HG03045 (cell line): Measurements from ENCODE around the gene LTN1.
"Not testable (repeated sequence)": the region's sequence is repeated elsewhere in the genome, so short reads cannot be mapped to it uniquely, and the experiment has no call there.

Source experiments
- ATAC-seq: cut with Tn5 transposase; IDR thresholded peaks from one replicate; pipeline ENCODE4 v1.9.1; 2021; ENCODE audit warnings: mild to moderate bottlenecking, moderate library complexity; ENCODE audit not compliant: unreplicated experiment

Gene LTN1

DNA sequence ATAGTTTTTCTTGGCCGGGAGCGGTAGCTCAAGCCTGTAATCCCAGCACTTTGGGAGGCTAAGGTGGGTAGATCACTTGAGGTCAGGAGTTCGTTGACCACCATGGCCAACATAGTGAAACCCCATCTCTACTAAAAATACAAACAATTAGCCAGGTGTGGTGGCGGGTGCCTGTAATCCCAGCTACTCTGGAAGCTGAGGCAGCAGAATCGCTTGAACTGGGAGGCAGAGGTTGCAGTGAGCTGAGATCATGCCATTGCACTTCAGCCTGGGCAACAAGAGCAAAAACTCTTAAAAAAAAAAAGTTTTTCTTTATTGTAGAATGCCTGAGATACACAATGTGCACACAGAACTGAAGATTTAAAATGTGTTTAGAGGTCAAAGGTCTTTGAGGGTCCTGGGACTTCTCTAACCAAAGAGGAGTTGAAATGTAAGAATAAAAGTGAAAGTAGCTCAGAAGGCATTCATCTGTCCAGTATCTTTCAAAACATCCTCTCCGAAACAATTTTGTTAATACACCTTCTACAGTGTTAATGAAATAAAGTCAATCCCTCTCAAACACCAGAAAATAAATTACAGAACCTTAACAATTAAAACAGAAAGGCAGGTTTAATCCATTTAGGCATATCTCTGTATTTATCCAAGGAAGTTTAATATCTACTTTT lies 60.8 kb downstream of the LTN1 start:
- not testable (repeated sequence) for ATAC-seq

DNA sequence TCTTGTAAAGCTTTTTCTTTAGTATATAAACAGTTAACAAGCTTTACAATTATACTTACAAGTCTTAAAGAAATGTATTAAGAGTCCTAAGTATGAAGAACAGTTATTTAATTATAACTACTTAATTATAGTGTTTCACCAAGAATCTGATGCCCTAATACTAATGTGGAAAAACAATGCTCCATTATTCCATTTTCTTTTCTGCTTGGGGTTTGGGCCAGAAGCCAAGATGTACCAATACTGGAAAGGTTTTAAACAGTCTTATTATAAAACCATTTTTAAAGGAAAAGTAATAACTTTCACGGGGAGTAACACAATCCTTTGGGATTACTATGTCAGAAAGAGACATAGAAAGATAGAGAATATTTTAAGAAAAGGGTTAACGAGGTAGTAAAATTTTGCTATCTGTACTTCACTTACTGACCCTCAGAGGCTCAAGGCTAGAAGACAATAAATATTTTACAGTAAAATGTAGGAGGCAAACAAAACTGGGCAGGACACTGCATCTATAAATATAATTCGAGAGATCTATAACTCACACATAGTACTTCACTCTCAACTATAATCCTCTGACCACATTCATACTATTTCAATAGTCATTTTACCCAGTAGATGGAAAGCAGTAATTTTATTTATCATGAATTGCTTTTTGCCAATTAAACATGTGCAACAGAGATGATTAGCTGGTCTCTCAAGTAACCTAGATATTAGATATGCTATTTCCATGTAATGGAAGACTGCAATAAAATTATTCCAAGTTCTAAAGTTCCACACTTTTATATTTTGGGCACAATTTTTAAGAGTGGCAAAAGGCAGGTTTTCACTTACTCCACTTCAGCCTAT lies 63.9 kb downstream of the LTN1 start:
- no peak for ATAC-seq

DNA sequence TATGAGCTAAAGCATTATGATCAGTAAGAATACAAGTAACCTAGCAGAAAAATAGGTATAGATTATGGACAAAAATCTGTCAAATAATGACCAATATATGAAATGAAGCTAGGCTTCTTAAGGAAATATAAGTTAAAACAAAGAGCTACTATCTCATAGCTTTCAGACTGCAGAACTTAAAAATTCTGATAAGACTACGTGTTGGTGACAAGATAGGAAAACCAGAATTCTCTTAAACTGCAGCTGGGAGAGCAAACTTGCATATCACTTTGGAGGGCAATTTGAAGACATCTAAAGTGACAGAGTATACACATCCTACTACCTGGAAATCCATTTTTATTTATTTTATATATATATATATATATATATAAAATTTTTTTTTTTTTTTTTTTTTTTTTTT lies 65.5 kb downstream of the LTN1 start:
- ATAC-seq: no peak

DNA sequence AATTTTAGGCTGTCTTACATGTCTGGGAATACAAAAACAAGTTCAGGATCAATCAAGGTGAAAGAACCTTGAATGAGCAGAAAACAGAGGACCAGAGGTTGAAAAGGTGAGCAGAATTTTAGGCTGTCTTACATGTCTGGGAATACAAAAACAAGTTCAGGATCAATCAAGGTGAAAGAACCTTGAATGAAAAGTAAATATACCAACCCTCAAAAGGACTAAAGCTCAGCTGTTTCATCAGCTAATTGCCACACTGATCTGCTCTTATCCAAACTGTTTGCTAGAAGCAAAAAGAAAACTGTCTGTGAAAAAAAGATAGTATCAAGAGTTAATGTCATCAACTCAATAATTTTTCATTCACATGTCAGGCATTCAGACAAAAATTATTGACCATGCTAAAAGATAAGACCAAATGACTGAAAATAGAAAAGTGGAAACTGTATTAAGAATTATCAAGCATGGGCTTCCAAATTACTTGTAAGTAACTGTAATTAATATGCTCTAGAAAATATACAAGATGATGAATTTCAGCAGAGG lies 69.2 kb downstream of the LTN1 start:
- ATAC-seq: no peak

DNA sequence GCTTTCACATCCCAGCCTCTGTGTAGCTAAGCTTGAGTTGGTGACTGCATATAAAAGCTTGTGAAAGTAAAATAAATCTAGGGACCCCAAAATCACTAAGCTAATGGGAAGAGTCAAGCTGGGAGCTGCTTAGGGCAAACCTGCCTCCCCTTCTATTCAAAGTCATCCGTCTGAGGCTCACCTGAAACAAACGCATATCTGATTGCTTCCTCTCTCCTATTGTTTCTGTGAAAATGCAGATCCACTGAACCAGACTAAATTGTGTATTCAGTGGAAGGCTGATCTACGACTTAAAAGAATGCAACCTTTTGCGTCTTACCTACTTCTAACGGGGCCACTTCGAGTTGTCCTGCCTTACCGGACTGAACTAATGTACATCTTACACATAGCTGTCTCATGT lies 70.3 kb downstream of the LTN1 start:
- ATAC-seq: no peak

DNA sequence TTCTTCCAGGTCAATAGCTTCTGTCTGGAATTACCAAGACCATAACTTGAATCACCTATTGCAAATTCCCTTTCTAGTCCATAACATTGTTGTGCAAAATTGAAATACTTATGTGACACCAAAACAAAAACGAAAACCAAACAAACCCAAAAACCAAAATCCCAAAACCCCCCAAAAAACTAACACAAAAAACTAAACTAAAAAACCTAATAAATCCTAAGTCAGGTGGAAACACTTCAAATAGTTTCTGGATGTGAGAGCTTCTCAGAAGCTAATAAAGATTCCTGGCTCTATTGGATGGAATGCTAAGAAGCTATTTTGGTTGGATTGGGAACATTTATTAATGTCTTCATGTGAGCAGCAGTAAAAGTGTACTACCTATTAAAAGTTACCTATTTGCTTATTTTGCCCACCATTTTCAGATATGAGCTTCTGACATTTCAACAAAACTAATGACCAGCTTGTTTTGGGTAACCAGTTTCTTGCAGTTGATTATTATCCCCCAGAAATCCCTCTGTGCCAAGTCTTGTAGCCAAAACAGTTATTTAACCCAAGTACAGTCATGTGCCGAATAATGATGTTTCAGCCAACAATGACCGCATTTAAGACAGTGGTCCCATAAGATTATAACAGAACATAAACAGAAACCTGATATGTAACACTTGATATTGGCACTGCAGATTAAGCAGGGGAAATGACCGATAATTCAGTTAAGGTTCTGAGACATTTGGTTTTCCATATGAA lies 76.4 kb downstream of the LTN1 start:
- ATAC-seq: no peak

DNA sequence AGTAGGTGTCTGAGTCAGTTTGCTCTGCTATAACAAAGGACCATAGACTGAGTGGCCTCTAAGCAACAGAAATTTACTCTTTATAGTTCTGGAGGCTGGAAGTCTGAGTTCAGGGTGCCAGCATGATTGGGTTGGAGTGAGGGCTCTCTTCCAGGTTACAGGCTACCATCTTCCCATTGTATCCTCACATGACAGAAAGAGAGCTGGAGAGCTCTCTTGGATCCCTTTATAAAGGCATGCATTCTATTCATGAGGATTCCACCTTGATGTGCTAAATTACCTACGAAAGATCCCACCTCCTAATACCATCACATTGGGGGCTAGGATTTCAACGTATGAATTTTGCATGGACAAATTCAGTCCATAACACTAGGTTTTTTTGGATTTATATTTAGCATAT lies 79.6 kb downstream of the LTN1 start:
- ATAC-seq: no peak

DNA sequence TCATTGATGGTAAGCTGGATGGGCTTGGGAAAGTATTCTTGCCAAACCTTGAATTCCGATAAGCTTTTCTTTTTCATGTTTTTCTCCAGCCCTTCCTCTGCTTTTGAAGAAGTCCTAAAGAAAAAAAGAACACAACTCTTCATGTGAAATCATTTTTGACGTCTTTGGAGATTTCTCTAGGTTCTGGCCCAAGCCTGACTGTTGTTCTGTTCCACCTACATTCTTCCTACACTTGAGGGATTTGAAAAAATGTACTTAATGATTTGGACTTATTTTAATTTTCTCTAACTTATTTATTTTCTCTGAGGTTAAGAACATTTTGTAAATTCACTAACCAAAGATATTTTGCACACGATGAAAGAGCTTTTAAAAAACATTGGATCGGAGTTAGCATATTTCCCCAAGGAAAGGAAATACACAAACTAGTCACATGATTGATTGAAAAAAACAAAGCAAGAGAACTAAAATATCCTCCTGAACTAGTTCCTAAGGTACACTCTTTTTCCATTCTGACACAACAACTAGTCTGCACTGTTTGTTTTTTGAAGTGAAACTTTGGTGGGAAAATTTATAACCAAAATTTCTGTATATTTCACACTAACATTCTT lies 82.3 kb downstream of the LTN1 start:
- no peak for ATAC-seq

DNA sequence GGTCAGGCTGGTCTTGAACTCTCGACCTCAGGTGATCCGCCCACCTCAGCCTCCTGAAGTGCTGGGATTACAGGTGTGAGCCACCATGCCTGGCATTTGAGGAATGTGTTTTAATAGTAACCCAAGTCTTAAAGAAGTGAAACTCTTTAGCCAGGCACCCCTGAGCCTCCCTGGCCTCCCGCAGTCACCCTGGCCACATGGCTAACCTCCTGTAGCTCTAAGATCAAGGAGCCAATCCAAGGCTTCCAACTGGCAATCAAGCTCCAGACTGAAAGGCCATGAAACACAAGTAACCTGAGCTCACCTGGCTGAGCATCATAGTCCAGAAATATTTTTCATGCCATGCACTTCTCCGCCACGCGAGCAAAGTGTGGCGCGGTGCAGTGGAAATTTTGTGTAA lies 84.3 kb downstream of the LTN1 start:
- ATAC-seq: no peak

DNA sequence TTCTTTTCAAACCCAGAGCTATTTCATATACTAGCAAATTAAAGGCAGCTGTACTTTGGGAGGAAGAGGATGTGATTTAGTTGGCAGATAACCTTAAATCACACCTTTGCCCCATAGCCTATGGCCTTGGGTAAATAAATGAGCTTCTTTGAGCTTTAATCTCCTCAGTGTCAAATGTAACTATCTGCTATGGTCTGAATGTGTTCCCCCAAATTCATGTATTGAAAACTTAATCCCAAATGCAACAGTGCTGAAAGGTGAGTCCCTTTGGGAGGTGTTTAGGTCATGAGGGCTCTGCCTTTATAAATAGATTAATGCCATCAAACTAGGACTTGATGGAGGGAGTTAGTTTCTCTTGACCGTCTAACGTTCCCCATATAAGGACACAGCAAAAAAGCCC lies 85.8 kb downstream of the LTN1 start:
- ATAC-seq: no peak

DNA sequence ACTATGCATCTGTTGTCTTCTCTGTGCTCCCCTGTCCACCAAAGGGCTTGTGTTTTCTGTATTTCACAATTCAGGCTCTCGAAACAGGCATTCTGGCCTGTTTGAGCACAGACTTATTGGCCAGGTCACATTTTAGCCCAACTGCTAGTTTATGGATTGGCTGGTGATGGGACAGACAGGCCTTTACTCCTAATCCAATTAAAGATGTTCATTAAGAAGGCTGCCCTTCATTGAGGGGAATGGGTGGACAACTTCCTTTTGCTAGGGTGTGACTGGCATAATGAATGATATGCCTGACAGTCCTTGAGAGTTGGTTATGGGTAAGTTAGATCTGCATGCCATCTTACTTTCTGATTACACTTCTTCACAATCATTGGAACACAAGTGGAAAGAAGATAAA lies 86.4 kb downstream of the LTN1 start:
- ATAC-seq: no peak

DNA sequence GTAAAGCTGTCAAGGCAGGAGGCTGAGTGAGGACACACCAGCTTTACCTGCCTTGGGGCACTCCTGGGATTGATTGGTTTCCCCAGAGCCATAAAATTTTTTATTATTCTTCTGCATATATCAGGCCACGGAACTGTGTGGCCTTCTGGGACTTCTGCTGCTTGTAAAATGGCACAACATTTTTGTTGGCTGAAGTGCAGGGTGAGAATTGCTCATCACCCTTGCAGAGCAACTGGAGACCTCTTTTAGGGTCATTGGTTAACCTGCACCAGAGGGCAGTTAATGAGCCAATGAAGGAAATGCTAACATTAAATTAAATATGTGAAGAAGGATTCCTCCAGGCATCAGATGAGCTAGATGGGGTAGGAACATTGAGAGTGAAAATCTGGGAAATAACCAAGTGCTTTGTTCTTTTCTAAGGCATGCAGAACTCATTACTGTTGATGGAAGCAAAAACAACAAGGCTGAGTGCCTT lies 87.7 kb downstream of the LTN1 start:
- ATAC-seq: no peak

DNA sequence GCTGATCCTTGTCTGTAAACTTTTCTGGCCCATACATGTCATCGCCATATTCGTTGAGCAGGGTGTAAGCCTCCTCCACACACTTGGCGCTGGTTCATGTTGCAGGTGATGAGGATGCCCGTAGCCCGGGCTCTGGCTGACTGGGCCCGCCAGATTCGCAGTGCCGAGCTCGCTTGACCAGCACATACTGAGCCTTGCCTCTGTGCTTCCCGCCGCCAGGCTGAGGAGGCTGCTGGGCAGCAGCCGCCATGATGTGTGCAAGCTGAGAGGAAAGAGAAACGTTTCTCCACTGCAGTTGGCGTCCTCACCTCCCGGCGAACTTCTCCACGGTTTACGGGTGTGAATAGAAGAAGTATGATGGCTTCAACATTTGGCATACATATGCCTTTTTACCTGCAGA lies 89.2 kb downstream of the LTN1 start:
- ATAC-seq: no peak

DNA sequence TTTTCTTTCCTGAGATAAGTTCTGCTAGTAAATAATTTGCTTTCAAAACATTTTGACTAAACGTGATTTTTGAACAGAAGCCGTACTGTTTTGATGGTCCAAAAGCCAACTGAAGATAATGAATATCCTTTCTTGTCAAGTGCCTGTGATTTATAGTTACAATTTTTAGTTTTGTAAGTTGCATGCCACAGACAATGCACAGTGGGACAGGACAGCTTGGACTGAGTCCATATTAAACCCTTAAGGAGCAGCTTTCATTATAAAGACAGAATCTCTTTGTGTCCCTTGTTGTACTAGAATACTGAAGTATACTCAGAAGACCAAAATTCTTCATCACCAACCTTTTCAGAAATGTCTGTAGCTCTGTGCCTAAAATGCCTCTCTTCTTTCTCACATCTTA lies 92.2 kb downstream of the LTN1 start:
- ATAC-seq: no peak

DNA sequence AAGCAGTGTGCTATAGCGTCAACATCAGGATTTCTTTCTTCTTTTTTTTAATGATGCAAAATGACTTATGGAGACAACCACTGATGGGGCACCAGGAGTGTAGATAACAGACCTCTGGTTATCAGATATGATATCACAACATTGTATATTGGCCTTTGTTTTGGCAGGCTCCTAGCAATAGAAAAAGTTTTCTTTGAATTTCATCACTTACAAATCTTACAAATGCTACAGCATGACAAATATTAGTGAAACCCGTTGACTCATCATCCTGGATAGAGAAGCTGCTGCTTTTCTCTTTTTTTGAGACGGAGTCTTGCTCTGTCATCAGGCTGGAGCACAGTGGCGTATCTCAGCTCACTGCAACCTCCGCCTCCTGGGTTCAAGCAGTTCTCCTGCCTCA lies 92.9 kb downstream of the LTN1 start:
- no peak for ATAC-seq

DNA sequence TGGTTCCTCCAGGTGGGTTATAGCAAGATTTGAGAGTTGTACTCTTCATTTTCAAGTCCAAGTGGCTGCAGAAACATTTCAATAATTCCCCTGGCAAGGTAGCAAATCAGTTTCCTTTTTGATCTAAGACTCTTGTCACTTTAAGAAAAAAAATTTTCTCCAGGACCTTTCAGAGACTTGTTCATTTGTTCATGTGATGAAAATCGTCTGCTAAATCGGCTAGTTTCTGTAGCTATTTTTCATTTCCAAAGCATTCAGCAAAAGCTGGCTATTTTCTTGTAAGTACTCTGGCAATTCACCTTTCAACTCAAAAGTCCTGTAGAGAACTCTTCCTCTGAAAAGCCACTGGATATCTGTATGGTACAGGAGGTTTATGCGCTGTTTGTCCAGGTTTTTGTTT lies 93.5 kb downstream of the LTN1 start:
- ATAC-seq: no peak

DNA sequence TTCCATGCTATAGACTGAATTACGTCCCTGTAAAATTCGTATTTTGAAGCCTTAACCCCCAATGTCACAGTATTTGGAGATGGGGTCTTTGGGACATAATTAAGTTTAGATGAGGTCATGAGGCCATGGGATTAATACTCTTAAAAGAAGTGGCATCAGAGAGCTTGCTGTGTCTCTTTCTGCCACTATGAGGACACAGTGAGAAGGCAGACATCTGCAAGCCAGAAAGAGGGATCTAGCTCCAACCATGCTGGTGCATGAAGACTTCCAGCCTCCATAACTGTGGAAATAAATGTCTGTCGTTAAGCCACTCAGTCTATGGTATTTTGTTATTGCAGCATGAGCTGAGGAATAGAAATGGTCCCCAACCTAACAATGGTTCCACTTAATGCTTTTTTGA lies 99.0 kb downstream of the LTN1 start:
- ATAC-seq: no peak

DNA sequence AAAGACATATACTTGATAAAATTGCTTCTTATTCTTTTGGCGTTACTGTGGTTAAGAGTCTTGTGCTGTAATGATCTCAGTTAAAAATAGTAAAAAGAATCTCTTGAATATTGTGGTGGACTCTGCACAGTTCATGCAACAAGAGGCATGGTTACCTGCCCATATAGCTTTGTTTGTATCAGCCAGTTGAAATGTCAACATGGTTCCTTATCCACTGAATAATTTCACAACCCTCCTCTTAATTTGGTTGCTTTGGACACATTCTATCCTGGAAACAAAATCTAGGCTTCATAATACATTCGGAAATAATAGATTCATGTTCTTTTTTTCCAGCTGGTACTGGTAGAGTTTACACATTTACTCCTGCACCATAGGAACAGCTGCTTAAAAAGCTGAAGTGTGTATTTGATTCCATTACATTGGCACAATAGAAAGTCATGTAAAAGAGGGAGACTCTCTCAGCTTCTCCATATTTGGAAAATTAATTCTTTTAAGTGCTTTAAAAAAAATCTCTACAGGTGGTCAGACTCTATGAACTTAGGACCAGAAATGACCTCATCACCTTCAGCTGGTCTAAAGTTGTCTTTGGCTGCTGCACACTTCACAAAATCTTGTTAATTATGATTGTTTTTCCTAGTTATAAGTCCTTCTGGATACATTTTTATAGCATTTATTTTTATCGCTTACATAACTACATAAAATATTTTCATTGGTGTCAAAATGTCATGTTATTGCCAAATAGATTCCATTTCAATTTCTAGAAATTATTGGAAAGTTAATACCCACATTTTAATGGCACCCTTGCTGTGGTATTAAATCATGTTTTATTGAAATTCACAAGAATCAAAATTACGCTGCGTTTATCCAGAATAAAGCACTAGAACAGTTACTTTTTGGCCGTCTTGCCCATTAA lies 100.2 kb downstream of the LTN1 start:
- ATAC-seq: no peak

DNA sequence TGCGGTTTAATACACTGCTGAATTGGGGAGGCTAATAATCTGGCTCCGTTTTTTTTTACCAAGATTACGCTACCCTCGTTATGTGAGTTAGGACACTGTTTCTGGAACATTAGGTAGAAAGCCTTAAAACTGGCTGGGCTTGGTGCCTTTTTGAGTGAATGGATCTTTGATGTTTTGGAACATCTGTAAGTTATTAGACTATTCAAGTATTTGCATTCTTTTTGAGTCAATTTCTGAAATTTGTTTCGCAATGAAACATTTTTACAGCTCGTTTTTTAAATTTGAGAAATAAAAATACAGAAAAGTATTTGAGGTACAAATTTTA lies 106.9 kb downstream of the LTN1 start:
- no peak for ATAC-seq
